AG09309 (cell line): Measurements from ENCODE around the gene WDR20.

Source experiments
- DNase-seq: peaks from one replicate; pipeline ENCODE4 v3.0.0-alpha.2; 2010; ENCODE audit warnings: low read depth
- H3K4me3 ChIP-seq: 2 replicates; pipeline ENCODE4 v1.5.1; 2011; ENCODE audit warnings: mild to moderate bottlenecking, low read depth, low read length, moderate library complexity; ENCODE audit not compliant: control insufficient read depth
- TF ChIP-seq, protein P1 (sequence below): IDR thresholded peaks from 2 replicates; pipeline ENCODE4 v1.5.1; 2011; ENCODE audit warnings: mild to moderate bottlenecking, low read depth, low read length, inconsistent platforms; ENCODE audit not compliant: insufficient read depth, control insufficient read depth; ENCODE audit errors: missing control alignments

Gene WDR20

GRCh38 chr14:102208741-102209140 is 69.0 kb downstream of the WDR20 start:
- DNase-seq = no peak
- H3K4me3 ChIP-seq = no peak overlapping the region
- TF ChIP-seq, protein P1, sequence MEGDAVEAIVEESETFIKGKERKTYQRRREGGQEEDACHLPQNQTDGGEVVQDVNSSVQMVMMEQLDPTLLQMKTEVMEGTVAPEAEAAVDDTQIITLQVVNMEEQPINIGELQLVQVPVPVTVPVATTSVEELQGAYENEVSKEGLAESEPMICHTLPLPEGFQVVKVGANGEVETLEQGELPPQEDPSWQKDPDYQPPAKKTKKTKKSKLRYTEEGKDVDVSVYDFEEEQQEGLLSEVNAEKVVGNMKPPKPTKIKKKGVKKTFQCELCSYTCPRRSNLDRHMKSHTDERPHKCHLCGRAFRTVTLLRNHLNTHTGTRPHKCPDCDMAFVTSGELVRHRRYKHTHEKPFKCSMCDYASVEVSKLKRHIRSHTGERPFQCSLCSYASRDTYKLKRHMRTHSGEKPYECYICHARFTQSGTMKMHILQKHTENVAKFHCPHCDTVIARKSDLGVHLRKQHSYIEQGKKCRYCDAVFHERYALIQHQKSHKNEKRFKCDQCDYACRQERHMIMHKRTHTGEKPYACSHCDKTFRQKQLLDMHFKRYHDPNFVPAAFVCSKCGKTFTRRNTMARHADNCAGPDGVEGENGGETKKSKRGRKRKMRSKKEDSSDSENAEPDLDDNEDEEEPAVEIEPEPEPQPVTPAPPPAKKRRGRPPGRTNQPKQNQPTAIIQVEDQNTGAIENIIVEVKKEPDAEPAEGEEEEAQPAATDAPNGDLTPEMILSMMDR = no peak

DNA sequence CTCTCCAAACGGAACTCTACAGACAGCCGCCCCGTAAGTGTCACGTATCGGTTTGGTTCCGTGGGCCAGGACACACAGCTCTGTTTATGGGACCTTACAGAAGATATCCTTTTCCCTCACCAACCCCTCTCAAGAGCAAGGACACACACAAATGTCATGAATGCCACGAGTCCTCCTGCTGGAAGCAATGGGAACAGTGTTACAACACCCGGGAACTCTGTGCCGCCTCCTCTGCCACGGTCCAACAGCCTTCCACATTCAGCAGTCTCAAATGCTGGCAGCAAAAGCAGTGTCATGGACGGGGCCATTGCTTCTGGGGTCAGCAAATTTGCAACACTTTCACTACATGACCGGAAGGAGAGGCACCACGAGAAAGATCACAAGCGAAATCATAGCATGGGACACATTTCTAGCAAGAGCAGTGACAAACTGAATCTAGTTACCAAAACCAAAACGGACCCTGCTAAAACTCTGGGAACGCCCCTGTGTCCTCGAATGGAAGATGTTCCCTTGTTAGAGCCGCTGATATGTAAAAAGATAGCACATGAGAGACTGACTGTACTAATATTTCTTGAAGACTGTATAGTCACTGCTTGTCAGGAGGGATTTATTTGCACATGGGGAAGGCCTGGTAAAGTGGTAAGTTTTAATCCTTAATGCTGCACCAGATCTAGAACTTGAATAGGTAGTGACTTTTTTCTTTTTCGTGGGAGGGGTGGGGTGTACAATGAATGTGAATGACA is 69.7 kb downstream of the WDR20 start:
- no peak overlapping the region for H3K4me3 ChIP-seq
- no peak for DNase-seq
- TF ChIP-seq, protein P1 = peak; percentile 31

DNA sequence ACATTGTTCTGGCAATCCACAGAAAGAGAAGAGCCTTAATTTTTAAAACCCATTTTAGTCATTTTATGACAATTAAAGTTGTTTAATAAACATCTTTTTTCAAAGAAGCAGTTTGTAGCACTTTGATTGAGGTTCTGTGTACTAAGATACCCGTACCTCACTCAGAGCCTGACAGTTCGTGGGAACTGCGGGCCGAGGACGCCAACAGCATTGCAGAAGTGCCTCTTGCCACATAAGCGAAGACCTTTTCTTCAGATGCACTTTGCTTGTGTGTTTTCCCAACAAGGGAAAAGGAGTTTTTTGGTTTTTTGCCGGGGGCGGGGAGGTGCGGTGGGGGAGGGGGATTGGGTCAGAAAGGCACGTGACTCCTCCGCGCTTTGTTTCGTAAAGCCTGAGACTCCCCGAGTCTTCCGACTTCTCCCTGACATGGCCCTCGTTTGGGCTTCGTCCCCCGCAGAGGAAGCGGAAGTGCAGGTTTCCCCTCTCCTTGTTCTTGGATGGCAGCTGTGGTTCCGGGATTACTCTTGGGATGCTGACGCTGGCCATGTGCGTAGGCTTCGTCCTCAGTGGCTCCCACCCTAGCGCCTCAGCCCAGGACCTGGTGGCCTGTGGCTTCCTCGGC is 70.8 kb downstream of the WDR20 start:
- TF ChIP-seq, protein P1 = no peak
- DNase-seq = no peak
- H3K4me3 ChIP-seq = no peak overlapping the region

DNA sequence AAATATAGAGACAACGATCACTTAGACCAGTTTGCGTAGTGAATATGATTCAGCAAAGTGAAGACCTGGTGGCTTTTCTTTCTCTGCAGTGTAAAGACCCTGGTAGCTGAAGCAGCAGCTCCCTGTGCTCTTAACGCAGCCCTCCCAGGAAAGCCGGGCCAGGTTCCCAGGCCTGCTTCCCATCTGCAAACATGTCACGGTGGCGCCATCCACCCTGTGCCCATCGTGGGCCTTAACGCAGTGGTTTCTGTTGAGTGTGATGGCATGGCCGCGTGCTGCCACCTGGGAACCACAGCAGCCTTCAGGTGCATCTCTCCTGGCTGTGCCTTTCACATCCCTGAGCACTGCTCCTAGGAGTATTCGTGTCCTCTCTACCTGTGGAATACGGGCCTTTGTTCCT is 71.5 kb downstream of the WDR20 start:
- TF ChIP-seq, protein P1 = no peak
- no peak overlapping the region for H3K4me3 ChIP-seq
- no peak for DNase-seq

DNA sequence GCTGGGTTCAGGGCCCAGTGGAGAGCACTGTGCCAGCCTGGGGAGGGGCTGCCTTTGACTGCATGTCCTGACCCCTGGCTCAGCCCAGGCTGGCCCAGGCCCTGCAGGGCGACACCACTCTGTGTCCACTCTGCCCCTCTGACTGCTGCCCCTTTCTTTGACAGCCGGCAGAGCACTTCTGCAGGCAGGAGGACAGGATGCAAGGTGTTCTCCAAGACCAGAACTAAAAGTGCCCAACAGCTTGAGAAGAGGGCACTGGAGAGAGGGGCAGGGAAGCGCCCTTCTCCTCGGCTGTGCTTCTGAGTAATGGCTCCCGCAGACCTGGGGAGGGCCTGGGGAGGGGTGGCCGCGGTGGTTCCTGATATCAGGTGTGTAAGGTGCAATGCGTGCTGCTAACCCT is 72.7 kb downstream of the WDR20 start:
- no peak for DNase-seq
- no peak overlapping the region for H3K4me3 ChIP-seq
- TF ChIP-seq, protein P1 = no peak

- no peak for DNase-seq
Observed at GRCh38 chr14:102212845-102213244, 73.1 kb downstream of the WDR20 start.

More at GRCh38 chr14:102212845-102213244, 73.1 kb downstream of the WDR20 start:
- TF ChIP-seq, protein P1 = no peak
- no peak overlapping the region for H3K4me3 ChIP-seq
